Fibroblast of lung (primary cell): ENCODE results near the gene ASTN1. TPM values are rescaled to one million over a fixed set of nuclear protein-coding genes. Genes with fewer than 3 reads are reported as not detected.

Experiments
- DNase-seq, 2 donors: peaks; one replicate each; pipeline versions ENCODE4 v3.0.0 to v3.0.0-alpha.2; 2010; ENCODE audit warnings: low read depth in 2 of 2
- H2AFZ ChIP-seq: 2 replicates; pipeline ENCODE4 v1.5.1; 2012; ENCODE audit warnings: low read length, control low read depth, inconsistent platforms
- H3K27ac ChIP-seq: 2 replicates; pipeline ENCODE4 v1.5.1; 2011; ENCODE audit warnings: low read length, control low read depth; ENCODE audit not compliant: insufficient read depth
- H3K27me3 ChIP-seq: 2 replicates; pipeline ENCODE4 v1.5.1; 2011; ENCODE audit warnings: mild to moderate bottlenecking, low read length; ENCODE audit not compliant: control insufficient read depth, insufficient read depth
- H3K36me3 ChIP-seq: 2 replicates; pipeline ENCODE4 v1.5.1; 2011; ENCODE audit warnings: low read length; ENCODE audit not compliant: control insufficient read depth, insufficient read depth
- H3K4me1 ChIP-seq: 2 replicates; pipeline ENCODE4 v1.5.1; 2011; ENCODE audit warnings: low read length; ENCODE audit not compliant: control insufficient read depth, insufficient read depth; ENCODE audit errors: extremely low read depth
- H3K4me2 ChIP-seq: 2 replicates; pipeline ENCODE4 v1.5.1; 2011; ENCODE audit warnings: low read length, control low read depth; ENCODE audit not compliant: insufficient read depth; ENCODE audit errors: extremely low read depth
- H3K4me3 ChIP-seq, 4 experiments: fragments of 200-600 bp in 1 of 4; sonication (generic) in 1 of 4; replicated peaks in 1 of 4; 2 replicates each; pipeline ENCODE4 v1.5.1; 2011 to 2016; ENCODE audit warnings: low read length in 4 of 4, low read depth in 3 of 4, mild to moderate bottlenecking in 3 of 4, control low read depth in 2 of 4, inconsistent platforms in 1 of 4, mixed read lengths in 1 of 4; ENCODE audit not compliant: insufficient read depth in 1 of 4; ENCODE audit errors: control extremely low read depth in 1 of 4
- H3K79me2 ChIP-seq: 2 replicates; pipeline ENCODE4 v1.5.1; 2012; ENCODE audit warnings: mild to moderate bottlenecking, low read length, inconsistent platforms; ENCODE audit not compliant: control insufficient read depth, insufficient read depth
- H3K9ac ChIP-seq: 2 replicates; pipeline ENCODE4 v1.5.1; 2011; ENCODE audit warnings: mild to moderate bottlenecking, low read length, control low read depth; ENCODE audit not compliant: insufficient read depth
- H3K9me3 ChIP-seq: 2 replicates; pipeline ENCODE4 v1.5.1; 2012; ENCODE audit warnings: low read depth, low read length; ENCODE audit not compliant: control insufficient read depth, insufficient read depth
- H4K20me1 ChIP-seq: 2 replicates; pipeline ENCODE4 v1.5.1; 2011; ENCODE audit warnings: low read length; ENCODE audit not compliant: control insufficient read depth, insufficient read depth; ENCODE audit errors: extremely low read depth
- CTCF ChIP-seq, 2 donors: IDR thresholded peaks in 1 of 2; conservative IDR thresholded peaks in 1 of 2; 1 replicate in 1 of 2; 2 replicates in 1 of 2; pipeline ENCODE4 v1.5.1; 2011 to 2012; ENCODE audit warnings: low read length in 2 of 2, control low read depth in 1 of 2, inconsistent platforms in 1 of 2, low read depth in 1 of 2, mild to moderate bottlenecking in 1 of 2
- EZH2 ChIP-seq: IDR thresholded peaks from 2 replicates; pipeline ENCODE4 v1.5.1; 2012; ENCODE audit warnings: low read length, control low read depth, mild to moderate bottlenecking; ENCODE audit errors: missing control alignments
- polyA plus RNA-seq, 2 donors: library from polyadenylated mRNA; depleted of rRNA in 1 of 2; stranded (reverse) in 1 of 2; unstranded in 1 of 2; fragments of >200 nt; gene quantifications; 2 replicates each; pipeline ENCODE4 v1.2.1, GENCODE V29; 2011 to 2012; ENCODE audit warnings: missing spikeins in 1 of 2
- total RNA-seq: library from RNA; depleted of rRNA; stranded (reverse); fragments of >200 nt; gene quantifications from 2 replicates; pipeline ENCODE4 v1.2.1, GENCODE V29; 2014

Gene ASTN1
- total and polyA plus RNA-seq, 2 donors (not counting 1 experiment from before 2014, with no cell fraction given) = 0.06 to 0.17 TPM

DNA sequence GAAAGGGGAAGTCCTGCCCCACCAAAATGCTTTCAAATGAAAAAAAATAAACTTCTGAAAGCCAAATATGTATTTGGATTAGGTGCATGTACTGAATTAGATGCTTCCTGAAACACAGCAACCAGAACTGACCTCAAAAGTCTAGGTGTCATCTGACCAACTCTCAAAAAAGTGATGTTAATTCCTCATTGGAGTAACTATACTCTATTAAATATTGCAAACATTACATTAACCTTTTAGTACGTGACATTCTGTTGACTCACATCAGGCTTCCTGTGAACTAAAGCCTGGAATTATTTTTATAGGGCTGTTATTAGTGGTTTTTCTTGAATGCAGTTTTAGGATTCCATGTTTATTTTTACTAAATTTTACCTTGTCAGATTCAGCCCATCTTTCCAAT lies 73.5 kb downstream of the ASTN1 start:
- peak in 1 of 2 donors; percentile 47 for DNase-seq
- TF ChIP-seq CTCF (conservative IDR thresholded peaks at IDR 0.05 in 1 of 2, IDR thresholded peaks at IDR 0.05 in 1 of 2; ENCODE audit: low read depth in 1 of 2, low read length in 2 of 2) (no peak), EZH2 (no peak)
- Histone ChIP-seq H3K79me2 (no peaks in the 10 kb centered on the region), H3K4me2 (no peak overlapping the region), H4K20me1 (no peaks in the 10 kb centered on the region), H3K27me3 (no peaks in the 10 kb centered on the region), H3K4me1 (no peaks in the 10 kb centered on the region), H3K9ac (no peak overlapping the region), H3K27ac (no peak overlapping the region), H3K4me3 (no peak overlapping the region), H3K9me3 (no peaks in the 10 kb centered on the region), H2AFZ (no peak overlapping the region), H3K36me3 (no peaks in the 10 kb centered on the region)

DNA sequence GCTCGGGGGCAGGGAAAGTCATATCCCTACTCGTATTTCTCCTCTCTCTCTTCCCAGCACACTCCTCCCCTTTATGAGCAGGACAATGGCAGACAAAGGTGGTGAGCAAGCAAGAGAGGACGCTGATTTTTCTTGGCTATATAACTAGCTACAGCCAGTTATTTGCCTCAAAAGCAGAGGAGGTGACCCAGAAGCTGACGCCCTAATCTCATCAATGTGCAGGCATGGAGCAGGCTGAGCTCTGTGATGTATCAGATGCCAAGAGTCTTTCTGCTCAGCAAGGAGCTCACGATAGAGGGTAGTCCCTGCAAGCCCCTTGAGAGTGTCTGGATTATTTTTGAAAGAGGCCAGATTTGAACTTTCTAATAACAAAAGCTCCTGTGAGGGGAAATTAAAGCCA lies 75.5 kb downstream of the ASTN1 start:
- H3K4me2 ChIP-seq = no peak overlapping the region
- no peak for DNase-seq
- H3K36me3 ChIP-seq = no peaks in the 10 kb centered on the region
- no peaks in the 10 kb centered on the region for H3K27me3 ChIP-seq
- no peaks in the 10 kb centered on the region for H3K9me3 ChIP-seq
- no peak overlapping the region for H2AFZ ChIP-seq
- no peak overlapping the region for H3K9ac ChIP-seq
- H4K20me1 ChIP-seq = no peaks in the 10 kb centered on the region
- TF ChIP-seq CTCF (conservative IDR thresholded peaks at IDR 0.05 in 1 of 2, IDR thresholded peaks at IDR 0.05 in 1 of 2; ENCODE audit: low read depth in 1 of 2, low read length in 2 of 2) = no peak
- no peak for TF ChIP-seq EZH2
- no peak overlapping the region for H3K27ac ChIP-seq
- no peak overlapping the region for H3K4me3 ChIP-seq
- H3K79me2 ChIP-seq = no peaks in the 10 kb centered on the region
- no peaks in the 10 kb centered on the region for H3K4me1 ChIP-seq

DNA sequence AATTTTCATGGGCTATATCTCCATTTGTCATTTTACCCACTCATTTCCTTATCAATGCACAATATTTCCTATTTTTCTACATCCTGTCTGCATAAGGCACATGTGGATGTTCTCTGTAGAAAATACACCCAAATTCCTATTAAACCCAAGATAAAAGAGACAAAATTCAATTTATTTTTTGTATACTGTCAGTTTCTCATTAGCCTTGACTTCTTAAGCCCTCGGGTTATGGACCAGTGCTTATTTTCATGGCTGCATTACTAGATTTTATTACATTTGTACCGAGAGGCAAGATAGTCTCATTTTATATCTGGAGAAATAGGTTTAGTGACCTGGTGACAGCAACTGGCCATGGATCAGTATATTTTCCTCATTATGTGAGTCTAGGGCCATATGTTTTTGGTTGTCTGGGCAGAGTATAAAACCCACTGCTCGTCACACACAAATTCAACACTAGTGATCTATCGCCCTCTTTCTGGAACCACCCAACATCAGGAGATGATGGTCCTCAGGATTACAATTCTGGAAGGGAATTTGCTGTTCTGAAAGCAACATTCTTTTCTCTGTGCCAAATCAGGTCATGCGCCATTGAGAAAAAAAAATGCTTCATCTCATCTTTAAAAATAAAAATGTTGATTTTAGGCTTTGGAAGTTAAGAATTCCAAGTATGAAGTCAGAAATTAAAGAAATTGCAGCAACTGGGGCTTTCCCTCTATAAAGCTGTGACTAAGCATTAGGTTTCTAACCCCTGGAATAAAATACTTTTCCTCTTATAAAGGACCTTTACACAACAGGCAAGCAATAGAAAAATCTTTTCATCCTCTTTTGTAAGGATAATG lies 81.4 kb downstream of the ASTN1 start:
- H3K4me1 ChIP-seq = no peaks in the 10 kb centered on the region
- no peak overlapping the region for H3K4me3 ChIP-seq
- no peaks in the 10 kb centered on the region for H3K27me3 ChIP-seq
- no peak overlapping the region for H3K4me2 ChIP-seq
- H2AFZ ChIP-seq = no peak overlapping the region
- no peaks in the 10 kb centered on the region for H4K20me1 ChIP-seq
- H3K9me3 ChIP-seq = no peaks in the 10 kb centered on the region
- H3K79me2 ChIP-seq = no peaks in the 10 kb centered on the region
- no peaks in the 10 kb centered on the region for H3K36me3 ChIP-seq
- TF ChIP-seq EZH2 = no peak
- no peak for TF ChIP-seq CTCF (conservative IDR thresholded peaks at IDR 0.05 in 1 of 2, IDR thresholded peaks at IDR 0.05 in 1 of 2; ENCODE audit: low read depth in 1 of 2, low read length in 2 of 2)
- DNase-seq = peak in 1 of 2 donors; percentile 44
- no peak overlapping the region for H3K9ac ChIP-seq
- no peak overlapping the region for H3K27ac ChIP-seq
